ENCODE data around the gene SMIM33. TPM values are rescaled to one million over a fixed set of nuclear protein-coding genes. Genes with fewer than 3 reads are reported as not detected.

SMIM33 gene
- total and polyA plus RNA-seq, 10 of the 15 experiments (the other 5 are each of a cell fraction or from before 2014, with no cell fraction given) = 0.03 to 0.25 (median 0.07) TPM; not detected in 4

GRCh38 chr5:139475865-139476617 is 5.2 kb downstream of the SMIM33 start:
- FAIRE-seq (no peak), ATAC-seq (no peak), DNase-seq (ENCODE audit: low read depth, low spot score) (no peak)
- ChIA-PET RAD21 (ENCODE audit: unreplicated experiment) (interaction anchor here (0.6 kb wide), 1 partner anchor 183 kb away, joined by 3 read pairs; the partner anchor contains the start of gene MATR3), POLR2A (interaction anchor here (0.5 to 0.6 kb wide), 2 partner anchors 12 to 18 kb away, joined by 4 to 5 read pairs; no protein-coding TSS in a partner anchor), CTCF (no interaction called here), SMC1A (ENCODE audit: uncharacterized antibody, unreplicated experiment) (no interaction called here)
- intact Hi-C loops (cut with micrococcal nuclease; ENCODE audit: unreplicated experiment) = no loop called here
- WGBS (ENCODE audit: insufficient coverage, insufficient replicate concordance, low lambda C conversion rate, missing lambda C conversion rate) = 76% methylated on average over 13 of the region's 13 CpGs
- Histone ChIP-seq H3K4me1 (ENCODE audit: control insufficient read depth, insufficient read depth, low read length) (peaks cover 11% of the 10 kb centered on the region), H4K20me1 (ENCODE audit: control insufficient read depth, insufficient read depth) (no peaks in the 10 kb centered on the region), H2AFZ (ENCODE audit: control insufficient read depth, low read depth, low read length) (no peak overlapping the region), H3K27me3 (replicated peaks in 1 of 2; ENCODE audit: control insufficient read depth in 2 of 2, insufficient read depth in 2 of 2, low read length in 1 of 2) (no peaks in the 10 kb centered on the region), H3K9me3 (replicated peaks; ENCODE audit: control insufficient read depth, insufficient read depth, low read length) (no peaks in the 10 kb centered on the region), H3K79me2 (ENCODE audit: control insufficient read depth, insufficient read depth, low read length) (no peaks in the 10 kb centered on the region), H3K9ac (ENCODE audit: control insufficient read depth, insufficient read depth, low read length) (no peak overlapping the region), H3K27ac (ENCODE audit: control insufficient read depth, insufficient read depth) (no peak overlapping the region), H3K36me3 (ENCODE audit: control insufficient read depth in 2 of 2, insufficient read depth in 2 of 2, low read length in 1 of 2) (peaks cover 0 to 4% of the 10 kb centered on the region in 2 experiments; a peak in 2 of 4 replicates), H3K4me2 (ENCODE audit: control insufficient read depth, insufficient read depth) (no peak overlapping the region), H3K4me3 (no peak overlapping the region)
- TF ChIP-seq ZBED1 (IDR thresholded peaks at IDR 0.05; ENCODE audit: borderline replicate concordance) = no peak
- TF ChIP-seq BCL11A (IDR thresholded peaks at IDR 0.05; ENCODE audit: low read depth, low read length) = no peak
- no peak for TF ChIP-seq KAT2A (conservative IDR thresholded peaks at IDR 0.05; ENCODE audit: control insufficient read depth, low read depth, low read length)
- no peak for TF ChIP-seq GABPA (IDR thresholded peaks at IDR 0.05; ENCODE audit: low read depth)
- no peak for TF ChIP-seq NBN (IDR thresholded peaks at IDR 0.05)
- TF ChIP-seq TAF1 (IDR thresholded peaks at IDR 0.05; ENCODE audit: borderline replicate concordance, low read depth, low read length) = no peak
- TF ChIP-seq, protein P1, sequence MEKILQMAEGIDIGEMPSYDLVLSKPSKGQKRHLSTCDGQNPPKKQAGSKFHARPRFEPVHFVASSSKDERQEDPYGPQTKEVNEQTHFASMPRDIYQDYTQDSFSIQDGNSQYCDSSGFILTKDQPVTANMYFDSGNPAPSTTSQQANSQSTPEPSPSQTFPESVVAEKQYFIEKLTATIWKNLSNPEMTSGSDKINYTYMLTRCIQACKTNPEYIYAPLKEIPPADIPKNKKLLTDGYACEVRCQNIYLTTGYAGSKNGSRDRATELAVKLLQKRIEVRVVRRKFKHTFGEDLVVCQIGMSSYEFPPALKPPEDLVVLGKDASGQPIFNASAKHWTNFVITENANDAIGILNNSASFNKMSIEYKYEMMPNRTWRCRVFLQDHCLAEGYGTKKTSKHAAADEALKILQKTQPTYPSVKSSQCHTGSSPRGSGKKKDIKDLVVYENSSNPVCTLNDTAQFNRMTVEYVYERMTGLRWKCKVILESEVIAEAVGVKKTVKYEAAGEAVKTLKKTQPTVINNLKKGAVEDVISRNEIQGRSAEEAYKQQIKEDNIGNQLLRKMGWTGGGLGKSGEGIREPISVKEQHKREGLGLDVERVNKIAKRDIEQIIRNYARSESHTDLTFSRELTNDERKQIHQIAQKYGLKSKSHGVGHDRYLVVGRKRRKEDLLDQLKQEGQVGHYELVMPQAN (conservative IDR thresholded peaks at IDR 0.05) = no peak
- TF ChIP-seq KDM1A (IDR thresholded peaks at IDR 0.05; ENCODE audit: borderline replicate concordance) = no peak
- no peak for TF ChIP-seq SMAD5 (IDR thresholded peaks at IDR 0.05; ENCODE audit: low read depth)
- TF ChIP-seq ATF2 (IDR thresholded peaks at IDR 0.05; ENCODE audit: low read length) = no peak
- TF ChIP-seq, protein P2, sequence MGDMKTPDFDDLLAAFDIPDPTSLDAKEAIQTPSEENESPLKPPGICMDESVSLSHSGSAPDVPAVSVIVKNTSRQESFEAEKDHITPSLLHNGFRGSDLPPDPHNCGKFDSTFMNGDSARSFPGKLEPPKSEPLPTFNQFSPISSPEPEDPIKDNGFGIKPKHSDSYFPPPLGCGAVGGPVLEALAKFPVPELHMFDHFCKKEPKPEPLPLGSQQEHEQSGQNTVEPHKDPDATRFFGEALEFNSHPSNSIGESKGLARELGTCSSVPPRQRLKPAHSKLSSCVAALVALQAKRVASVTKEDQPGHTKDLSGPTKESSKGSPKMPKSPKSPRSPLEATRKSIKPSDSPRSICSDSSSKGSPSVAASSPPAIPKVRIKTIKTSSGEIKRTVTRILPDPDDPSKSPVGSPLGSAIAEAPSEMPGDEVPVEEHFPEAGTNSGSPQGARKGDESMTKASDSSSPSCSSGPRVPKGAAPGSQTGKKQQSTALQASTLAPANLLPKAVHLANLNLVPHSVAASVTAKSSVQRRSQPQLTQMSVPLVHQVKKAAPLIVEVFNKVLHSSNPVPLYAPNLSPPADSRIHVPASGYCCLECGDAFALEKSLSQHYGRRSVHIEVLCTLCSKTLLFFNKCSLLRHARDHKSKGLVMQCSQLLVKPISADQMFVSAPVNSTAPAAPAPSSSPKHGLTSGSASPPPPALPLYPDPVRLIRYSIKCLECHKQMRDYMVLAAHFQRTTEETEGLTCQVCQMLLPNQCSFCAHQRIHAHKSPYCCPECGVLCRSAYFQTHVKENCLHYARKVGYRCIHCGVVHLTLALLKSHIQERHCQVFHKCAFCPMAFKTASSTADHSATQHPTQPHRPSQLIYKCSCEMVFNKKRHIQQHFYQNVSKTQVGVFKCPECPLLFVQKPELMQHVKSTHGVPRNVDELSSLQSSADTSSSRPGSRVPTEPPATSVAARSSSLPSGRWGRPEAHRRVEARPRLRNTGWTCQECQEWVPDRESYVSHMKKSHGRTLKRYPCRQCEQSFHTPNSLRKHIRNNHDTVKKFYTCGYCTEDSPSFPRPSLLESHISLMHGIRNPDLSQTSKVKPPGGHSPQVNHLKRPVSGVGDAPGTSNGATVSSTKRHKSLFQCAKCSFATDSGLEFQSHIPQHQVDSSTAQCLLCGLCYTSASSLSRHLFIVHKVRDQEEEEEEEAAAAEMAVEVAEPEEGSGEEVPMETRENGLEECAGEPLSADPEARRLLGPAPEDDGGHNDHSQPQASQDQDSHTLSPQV (IDR thresholded peaks at IDR 0.05) = no peak
- no peak for TF ChIP-seq NFYA (IDR thresholded peaks at IDR 0.05; ENCODE audit: borderline replicate concordance, low read depth, low read length)
- no peak for TF ChIP-seq SMARCA5 (IDR thresholded peaks at IDR 0.05)
- TF ChIP-seq IKZF2 (IDR thresholded peaks at IDR 0.05) = no peak
- TF ChIP-seq MEF2B (IDR thresholded peaks at IDR 0.05; ENCODE audit: partially characterized antibody, poor library complexity, severe bottlenecking) = no peak
- TF ChIP-seq USF1 (IDR thresholded peaks at IDR 0.05; ENCODE audit: borderline replicate concordance, extremely low read length, insufficient read depth, low read depth, low read length) = no peak
- in situ Hi-C loops (cut with MboI) = no loop called here
- no TSS peak for BruUV-seq (replicated peaks)

Measured in GM12878 (cell line).